Measurements from ENCODE around the gene RRBP1. TPM values are rescaled to one million over a fixed set of nuclear protein-coding genes. Genes with fewer than 3 reads are reported as not detected.

The RRBP1 gene
- total RNA-seq, 1 donor from 2014 or later, result 191 TPM

DNA sequence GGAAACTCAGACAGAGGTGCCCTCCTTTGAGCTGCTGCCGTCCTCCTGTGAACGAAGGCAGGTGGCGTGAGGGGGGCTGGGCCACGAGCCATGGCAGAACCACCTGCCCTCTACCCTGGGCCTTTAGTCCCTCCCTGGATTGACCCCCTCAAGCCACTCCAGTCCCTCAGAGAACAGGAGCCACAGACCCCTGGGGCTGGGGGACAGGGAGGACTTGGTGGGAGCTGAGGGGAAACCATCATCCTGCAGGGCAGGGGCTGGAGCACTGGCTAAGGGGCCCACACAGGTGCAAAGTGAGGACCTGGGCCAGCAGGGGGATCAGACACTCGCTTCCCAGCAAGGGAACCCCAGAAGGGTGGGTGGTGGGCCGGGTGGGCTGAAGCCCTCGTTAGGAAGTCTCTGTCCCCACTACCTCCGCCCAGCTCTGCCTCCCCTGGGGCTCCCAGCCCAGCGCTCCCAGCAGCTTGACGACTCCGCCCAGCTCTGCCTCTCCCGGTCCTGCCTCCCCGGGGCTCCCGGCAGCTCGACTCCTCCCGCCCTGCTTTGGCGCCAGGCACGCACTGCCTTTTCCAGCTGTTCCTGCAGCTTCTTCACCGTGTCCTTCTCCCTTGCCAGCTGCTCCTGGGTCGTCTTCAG is 67.7 kb downstream of the RRBP1 start:
- ATAC-seq, result peak; percentile 25
- peak; percentile 55 for DNase-seq (ENCODE audit: low spot score)

DNA sequence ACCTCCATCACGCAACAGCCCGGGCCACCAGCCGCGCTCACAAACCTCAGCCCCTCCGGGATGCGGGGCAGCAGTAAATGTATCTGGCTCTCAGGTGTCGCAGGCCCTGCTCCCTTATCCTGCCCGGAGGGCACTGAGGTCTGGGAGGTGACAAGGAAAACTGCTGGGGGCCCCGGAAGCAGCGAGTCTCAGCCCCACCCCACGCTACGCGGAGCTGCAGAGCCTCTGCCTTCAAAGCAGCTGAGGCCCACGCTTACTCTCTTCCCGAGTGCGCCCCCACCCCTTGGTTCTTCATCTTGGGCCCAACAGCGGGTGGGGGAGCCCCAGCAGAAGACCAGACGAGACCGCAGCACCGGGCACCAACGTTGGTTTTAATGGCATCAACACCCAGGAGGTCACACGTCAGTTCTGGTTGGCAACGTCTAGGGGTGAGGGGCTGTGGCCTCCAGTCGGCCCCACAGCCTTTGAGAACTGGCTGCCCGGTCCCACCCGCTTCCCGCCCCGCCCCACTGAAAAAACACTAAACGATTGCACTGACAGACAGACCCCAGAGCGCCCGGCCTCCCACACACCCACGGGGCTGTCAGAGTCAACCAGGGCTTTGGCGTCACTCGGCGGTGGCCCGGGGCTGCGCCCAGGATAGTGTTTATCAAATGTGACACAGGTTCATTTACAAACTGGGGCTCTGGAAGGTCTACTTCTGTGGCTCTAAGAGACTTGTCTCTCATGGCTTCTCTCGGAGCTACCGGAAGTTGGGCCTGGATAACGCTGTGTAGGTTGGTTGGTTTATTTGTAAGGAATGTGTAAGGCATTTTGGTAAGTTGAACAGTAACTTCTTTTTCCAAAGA is 68.5 kb downstream of the RRBP1 start:
- ATAC-seq, result no peak
- DNase-seq (ENCODE audit: low spot score), result peak; percentile 48

DNA sequence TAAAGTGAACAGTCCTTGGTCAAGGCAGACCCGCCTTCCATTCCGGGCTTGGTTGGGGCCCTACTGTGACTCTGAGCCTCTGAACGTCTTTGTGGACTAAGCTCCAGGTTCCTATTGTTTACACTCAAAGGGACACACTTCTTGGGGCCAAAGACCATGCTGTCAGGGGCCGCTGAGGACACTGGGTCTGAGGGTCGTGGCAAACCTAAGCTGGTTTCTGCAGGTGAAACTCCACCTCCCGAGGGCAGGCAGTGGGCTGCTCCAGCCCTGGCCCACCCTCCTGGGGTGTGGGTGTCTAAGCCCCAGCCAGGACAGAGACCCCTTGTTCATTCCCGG is 69.1 kb downstream of the RRBP1 start:
- ATAC-seq, result no peak

DNA sequence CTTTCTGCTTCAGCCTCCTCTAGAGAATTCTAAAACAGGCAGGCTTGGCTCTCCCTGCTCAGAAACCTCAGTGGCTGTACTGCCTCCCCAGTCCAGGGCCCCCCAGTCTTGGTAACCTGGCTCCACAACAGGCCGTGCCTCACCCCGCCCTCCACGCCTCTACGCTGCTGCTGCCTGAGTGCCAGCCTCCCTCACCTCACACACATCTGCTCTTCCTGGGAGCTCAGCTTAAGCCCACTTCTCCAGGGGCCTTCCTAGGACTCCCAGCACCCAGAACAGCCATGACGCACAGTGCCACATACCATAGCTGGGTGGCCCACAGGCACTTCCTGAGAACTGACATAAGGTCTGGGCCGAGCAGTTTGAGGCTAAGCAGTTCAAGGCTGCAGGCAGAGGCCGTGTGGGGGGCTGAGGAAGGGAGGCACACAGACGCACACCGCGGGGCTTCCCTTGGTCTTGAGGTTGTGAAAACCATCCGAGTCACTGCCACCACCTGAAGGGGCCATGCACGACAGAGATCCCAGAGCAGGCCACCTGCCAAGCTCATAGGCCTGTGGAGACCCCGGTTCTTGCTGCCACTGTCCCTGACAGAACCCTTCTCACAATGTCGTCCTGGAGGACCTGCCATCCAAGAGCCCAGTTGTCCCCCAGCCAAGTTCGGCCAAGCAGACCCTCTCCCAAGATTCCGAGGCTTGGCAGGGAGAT is 69.6 kb downstream of the RRBP1 start:
- peak; percentile 6 for ATAC-seq
- peak; percentile 47 for DNase-seq (ENCODE audit: low spot score)

More for the DNA sequence above, 69.1 kb downstream of the RRBP1 start:
- DNase-seq (ENCODE audit: low spot score), result no peak

DNA sequence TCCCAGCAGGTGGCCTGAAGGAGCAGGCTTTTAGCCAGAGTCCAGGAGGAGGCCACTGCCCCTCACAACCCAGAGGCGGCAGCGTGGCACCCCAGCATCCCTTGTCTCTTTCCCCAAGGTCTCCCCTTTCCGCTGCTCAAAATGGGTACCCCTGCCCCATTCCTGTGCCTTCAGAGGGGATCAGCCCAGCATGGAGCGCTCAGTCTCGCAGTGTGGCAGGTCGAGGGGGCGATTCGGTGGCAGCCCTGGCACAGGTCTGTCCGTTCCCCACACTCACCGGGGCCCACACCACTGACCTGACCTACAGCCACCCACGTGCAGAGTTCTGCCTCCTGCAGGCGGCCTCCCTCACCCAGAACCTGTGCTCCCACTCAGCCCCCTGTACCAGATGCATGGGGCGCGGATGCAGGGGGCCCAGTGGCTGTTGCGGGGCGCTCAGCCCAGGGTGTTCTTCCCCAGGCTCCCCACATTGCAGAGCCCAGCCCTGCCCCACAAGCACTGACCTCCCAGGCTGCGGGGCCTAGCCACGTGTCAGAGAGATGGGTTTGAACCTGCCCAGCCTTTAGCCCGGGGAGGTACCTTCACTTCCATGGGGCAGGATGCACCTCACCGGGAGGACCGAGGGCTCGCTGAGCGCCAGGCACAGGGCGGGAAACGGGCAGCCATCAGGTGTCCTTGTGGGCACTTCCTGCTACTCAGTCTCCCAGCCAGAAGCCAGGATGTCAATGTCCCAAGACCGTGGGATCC is 70.3 kb downstream of the RRBP1 start:
- ATAC-seq, result peak; percentile 40
- peak; percentile 50 for DNase-seq (ENCODE audit: low spot score)

DNA sequence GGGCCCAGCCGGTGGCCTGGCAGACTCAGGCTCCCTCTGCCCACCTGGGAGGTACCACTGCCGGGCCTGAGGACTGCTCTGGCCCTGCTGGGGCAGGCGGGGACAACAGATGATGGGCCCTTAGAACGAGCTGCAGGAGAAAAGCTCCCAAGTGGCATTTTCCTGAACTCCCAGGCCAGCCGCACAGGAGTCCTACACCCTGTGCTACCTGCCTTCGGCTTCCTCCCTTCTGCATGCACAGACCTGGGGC is 70.8 kb downstream of the RRBP1 start:
- DNase-seq (ENCODE audit: low spot score), result no peak
- peak; percentile 69 for ATAC-seq

DNA sequence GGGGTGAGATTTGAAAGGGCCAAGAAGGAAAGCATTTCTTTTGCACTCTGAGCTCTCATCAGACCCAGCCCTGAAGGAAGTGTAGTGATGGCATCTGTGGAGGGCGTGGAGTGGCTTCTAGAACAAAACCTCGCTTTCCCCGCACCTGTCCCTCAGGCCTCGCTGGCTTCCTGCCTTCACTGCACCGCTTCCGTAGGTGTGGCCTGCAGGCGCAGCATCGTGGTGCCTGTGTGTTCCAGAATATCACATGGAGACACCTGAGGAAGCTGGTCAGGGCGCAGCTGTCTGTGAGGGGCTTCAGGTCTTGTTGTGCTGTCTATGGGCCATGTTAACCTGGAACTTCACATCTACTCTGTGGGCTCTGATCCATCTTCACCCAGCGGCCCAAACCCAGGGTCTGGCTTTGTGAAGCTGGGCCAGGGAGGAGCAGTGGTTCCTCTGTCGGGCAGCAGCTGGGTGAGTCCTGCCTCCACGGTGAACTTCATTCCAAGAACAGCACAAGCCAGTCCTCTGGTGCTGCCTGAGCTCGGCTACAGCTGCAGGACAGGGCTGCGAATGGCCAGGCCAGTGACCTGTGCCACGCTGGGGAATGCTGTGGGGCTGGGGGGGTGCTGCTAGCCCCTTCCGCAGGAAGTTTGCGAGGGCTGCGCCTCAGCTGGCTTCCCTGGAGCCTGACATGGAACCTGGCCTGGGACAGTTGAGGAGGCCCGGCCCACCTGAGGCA is 71.3 kb downstream of the RRBP1 start:
- DNase-seq (ENCODE audit: low spot score) (peak; percentile 46), ATAC-seq (peak; percentile 6)

DNA sequence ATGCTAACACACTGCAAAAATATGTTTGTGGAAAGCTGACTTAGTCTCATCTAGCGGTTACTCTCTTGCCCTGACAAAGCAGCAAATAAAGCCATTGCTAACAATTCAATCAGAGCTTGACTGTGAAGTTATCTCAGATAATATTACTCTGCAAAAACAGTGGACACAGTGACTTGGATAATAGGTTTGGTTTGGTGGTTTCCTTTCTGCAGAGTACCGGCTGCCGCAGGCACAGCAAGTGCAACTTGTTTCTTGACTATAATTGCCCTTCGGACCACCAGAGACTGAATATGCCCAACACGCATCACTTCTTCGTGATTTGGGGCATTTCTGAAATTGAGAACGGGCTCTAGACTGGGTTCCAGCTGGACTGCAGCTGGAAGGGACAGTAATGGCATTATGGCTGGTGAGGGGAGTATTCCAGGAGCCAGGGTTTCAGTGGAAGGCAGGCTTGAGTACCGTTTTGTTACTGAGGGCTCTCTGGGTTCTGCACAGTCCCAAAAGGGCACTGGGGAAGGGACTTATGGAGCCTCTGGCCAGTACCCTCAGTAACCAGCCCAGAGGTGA is 72.1 kb downstream of the RRBP1 start:
- ATAC-seq, result no peak
- DNase-seq (ENCODE audit: low spot score), result no peak

DNA sequence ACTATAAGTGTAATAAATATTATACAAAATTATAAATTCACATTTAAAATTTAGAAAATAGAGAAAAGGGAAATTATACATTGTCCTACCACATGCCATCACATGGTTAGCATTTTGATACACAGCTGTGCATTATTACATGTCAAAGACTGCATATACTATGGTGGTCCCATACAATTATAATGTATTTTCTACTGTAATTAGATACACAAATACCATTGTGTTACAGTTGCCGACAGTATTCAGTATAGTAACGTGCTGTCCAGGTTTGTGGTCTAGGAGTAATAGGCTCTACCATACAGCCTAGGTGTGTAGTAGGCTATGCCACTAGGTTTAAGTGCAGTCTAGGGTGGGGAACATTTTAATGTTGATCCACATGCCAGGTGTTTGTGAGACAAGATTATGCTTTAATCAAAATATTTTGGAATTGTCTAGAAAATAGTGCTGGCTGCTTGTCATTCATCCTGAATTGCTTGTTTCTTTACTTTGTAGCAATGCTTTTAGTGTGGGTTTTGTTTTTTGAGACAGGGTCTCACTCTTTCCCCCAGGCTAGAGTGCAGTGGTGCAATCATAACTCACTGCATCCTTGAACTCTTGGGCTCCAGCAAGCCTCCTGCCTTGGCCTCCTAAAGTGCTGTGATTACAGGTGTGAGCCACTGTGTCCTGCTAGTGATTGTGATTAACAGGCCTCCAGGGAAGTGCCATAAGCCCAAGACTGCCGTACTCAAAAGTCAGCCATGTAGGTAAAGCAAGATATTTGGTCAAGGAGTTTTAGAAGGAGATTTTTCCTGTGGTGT is 73.1 kb downstream of the RRBP1 start:
- DNase-seq (ENCODE audit: low spot score) (no peak), ATAC-seq (no peak)

DNA sequence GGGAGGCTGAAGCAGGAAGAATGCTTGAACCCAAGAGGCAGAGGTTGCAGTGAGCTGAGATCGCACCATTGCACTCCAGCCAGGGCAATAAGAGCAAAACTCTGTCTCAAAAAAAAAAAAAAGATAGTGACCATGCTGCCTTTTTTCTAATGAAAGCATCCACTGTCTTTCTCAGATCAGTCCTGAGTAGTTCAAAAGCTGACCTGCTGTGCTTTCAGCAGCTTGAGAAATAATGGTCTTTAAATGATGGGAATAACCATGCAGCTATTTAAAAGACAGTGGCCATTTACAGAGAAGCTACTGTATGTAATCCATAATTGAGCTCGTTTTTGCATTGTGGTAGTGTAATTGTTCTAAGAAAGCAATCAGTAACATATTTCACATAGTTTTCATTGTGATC is 76.0 kb downstream of the RRBP1 start:
- ATAC-seq, result no peak
- DNase-seq (ENCODE audit: low spot score), result no peak

DNA sequence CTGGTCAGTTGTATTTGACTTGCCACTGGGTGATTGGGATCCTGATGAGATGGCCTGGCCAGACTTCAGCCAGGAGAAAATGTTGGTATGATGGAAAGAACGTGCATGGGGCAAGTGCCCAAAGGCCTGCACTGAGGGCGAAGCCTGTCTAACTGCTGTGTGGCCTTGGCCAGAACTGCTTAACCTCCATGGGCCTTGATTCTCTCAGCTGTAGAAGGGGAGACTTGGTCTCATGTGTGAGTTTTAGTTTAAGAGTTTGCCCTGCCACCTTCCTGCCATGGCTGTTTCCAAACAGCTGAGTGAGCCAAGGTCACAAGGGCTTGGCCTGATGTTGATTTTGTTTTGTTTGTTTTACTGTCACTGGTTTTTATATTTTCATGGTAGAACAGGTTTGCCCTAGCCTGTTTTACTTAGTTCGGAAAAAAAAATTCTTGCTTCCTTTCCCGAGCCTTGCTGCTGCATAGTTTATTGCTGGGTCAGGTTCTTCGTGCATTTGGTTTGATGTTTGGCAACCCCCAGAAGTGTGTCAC is 76.8 kb downstream of the RRBP1 start:
- ATAC-seq, result peak; percentile 92
- DNase-seq (ENCODE audit: low spot score), result peak; percentile 71

DNA sequence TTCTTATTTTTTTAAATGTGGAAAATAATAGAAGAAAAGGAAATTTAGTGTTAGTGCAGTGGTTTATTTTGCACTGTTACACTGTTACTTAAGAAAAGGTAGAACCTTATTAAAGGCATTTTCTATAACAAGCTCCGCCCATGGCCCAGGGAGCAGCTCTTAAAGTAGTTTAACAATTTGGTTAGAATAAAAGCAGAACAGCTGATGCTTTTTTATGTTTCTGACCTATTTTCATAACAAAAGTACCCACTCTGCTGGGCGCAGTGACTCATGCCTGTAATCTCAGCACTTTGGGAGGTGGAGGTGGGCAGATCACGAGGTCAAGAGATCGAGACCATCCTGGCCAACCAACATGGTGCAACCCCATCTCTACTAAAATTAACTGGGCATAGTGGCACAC is 79.5 kb downstream of the RRBP1 start:
- ATAC-seq (no peak), DNase-seq (ENCODE audit: low spot score) (no peak)

DNA sequence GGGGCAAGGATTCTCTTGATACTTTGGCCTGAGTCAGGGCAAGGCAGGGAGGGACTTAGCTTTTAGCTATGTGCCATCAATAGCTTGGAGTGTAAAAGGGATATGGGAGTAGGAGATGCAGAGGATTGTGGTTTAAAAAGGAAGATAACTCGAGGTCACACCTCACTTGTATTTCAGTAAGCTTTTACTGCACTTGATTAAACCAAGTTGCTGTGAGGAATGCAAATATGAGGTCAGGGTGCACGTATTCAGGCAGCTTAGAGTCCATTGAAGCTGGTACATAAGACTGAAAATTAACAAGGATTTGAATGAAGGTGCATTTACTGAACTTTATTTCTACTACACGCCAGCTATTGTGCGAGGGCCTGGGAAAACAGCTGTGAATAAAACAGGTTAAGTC is 80.1 kb downstream of the RRBP1 start:
- ATAC-seq (no peak), DNase-seq (ENCODE audit: low spot score) (no peak)

DNA sequence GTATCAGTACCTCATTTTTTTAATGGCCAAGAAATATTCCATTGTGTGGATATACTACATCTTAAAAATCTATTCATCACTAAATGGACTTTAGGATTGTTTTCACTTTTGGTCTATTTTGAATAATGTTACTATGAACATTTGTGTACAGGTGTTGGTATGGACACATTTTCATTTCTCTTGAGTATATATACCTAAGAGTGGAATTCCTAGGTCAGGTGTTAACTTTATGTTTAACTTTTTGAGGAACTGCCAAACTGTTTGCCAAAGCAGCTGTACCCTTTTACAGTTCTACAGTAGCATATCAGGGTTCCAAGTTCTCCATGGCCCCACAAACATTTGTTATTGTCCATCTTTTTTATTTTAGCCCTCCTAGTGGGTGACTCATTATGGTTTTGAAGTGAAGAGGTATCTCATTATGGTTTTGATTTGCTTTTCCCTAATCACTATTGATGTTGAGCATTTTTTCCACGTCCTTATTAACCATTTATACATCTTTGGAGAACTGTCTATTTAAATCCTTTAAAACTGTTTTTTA is 84.0 kb downstream of the RRBP1 start:
- no peak for ATAC-seq

DNA sequence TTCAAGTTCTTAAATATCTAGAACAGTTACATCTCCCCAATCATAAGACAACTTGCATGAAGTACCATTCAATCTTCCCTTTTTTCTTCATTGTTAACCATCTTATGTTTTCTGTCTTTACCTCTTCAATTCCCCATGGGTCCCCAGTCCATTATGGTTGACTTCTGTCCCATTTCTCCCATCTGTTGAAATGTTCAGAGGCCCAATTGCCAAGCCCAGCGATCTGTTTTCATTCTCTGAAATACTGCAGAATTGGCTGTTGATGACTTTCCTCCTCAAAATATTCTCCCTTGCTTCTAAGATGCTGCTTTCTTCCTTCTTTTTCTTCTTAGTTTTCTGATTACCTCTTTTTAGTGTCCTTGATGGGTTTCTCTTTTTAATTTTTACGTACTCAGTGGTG is 86.2 kb downstream of the RRBP1 start:
- no peak for DNase-seq (ENCODE audit: low spot score)

More for the DNA sequence above, 84.0 kb downstream of the RRBP1 start:
- no peak for DNase-seq (ENCODE audit: low spot score)

DNA sequence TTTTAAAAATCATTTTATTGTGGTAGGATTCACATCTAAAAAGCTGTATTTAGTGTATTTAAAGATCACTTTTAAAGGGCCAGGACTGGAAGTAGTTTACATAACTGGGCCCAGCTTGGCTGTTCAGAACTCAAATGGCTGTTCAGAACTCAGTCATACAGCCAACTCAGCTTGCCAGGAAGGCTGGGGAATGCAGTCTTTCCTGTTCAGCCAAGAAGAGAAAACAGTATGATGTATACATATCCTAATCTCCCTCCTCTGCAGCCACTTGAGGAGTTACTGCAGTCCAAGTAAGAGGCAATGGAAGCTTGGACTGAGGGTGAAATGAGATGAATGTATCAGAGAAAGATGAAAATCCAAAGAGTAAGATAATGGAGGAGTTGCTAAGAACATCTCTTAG is 87.6 kb downstream of the RRBP1 start:
- DNase-seq (ENCODE audit: low spot score) (no peak), ATAC-seq (peak; percentile 23)

More for the DNA sequence above, 86.2 kb downstream of the RRBP1 start:
- ATAC-seq, result no peak

DNA sequence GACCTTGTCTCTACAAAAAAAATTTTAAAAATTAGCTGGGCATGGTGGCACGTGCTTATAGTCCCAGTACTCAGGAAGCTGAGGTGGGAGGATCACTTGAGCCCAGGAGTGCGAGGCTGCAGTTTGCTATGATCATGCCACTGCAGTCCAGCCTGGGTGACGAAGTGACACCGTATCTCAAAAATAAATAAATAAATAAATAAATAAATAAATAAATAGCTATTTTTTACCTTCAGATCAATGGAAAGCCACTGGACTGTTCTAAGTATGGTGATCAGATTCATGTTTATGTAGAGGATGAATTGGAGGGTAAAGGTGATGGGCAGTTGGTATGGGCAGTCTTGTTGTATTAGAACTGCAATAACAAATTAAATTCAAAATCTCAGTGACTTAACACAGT is 88.1 kb downstream of the RRBP1 start:
- DNase-seq (ENCODE audit: low spot score) (no peak), ATAC-seq (no peak)

DNA sequence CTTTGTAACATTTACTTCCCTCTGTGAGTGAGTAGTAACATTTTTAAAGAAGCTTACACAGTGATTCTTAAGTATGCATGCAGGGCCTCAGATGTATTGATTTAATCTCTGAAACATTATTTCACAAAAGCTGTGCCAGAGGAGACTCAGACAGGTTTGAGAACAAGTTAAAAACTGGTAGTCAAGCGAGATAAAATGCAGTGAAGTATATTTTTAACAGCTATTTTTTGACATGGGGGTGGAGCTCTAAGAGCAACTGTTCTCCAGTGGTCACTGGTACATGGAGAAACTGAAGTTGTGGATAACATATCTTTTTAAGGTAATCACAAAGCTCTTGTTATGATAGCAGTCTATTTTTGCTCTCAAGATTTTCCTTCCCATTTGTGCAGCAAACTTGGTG is 91.8 kb downstream of the RRBP1 start:
- DNase-seq (ENCODE audit: low spot score) (no peak), ATAC-seq (no peak)

DNA sequence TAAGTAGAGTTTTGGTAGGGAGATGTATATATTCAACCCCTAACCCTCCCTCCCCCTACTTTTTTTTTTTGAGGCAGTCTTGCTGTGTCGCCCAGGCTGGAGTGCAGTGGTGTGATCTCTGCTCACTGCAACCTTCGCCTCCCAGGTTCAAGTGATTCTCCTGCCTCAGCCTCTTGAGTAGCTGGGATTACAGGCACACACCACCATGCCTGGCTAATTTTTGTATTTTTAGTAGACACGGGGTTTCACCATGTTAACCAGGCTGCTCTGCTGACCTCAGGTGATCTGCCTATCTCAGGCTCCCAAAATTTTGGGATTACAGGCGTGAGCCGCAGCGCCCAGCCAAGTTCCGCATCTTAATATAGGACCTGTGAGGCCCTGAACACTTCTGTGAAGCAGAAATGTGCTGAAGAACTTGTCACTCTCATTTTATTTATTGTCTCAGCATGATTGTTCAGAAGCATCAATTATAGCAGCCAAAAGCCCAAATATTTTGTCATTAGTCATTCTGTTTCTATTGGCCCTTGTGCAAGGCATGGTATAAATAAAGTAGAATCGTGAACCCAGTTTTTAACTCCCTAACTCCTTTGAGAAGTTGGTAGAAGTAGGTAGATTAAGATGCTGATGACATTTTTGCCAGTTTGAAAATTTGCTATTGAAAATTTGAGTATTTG is 92.7 kb downstream of the RRBP1 start:
- ATAC-seq, result no peak
- DNase-seq (ENCODE audit: low spot score), result no peak
